Activated T-cell treated with anti-CD3 and anti-CD28 coated beads, Interleukin-2, amount 50 U/mL, for 1 hour (primary cell): Measurements from ENCODE around the gene EFNA2.
"Not testable (repeated sequence)": the region's sequence is repeated elsewhere in the genome, so short reads cannot be mapped to it uniquely, and the experiment has no call there.

Experiments
- DNase-seq: peaks from one replicate; pipeline ENCODE4 v3.0.0-alpha.2; 2020

EFNA2 gene

GRCh38 chr19:1285737-1286360 is at the start of gene EFNA2:
EFNA2 (plus strand) TSS chr19:1285873; CDS start chr19:1286169, 296 bp downstream.
- DNase-seq = no peak

GRCh38 chr19:1236576-1236975 is 49.1 kb upstream of the EFNA2 start:
- no peak for DNase-seq

- DNase-seq = no peak
Observed at GRCh38 chr19:1237027-1237659, 48.5 kb upstream of the EFNA2 start.

GRCh38 chr19:1237754-1238368 is 47.8 kb upstream of the EFNA2 start, which contains the start of gene CBARP:
CBARP (minus strand) TSS chr19:1238005; CDS start chr19:1236100, 1,905 bp downstream.
- peak; percentile 60 for DNase-seq

- DNase-seq = peak; percentile 49
Observed at GRCh38 chr19:1238369-1239303, 47.0 kb upstream of the EFNA2 start.

GRCh38 chr19:1239420-1239795 is 46.3 kb upstream of the EFNA2 start:
- no peak for DNase-seq

GRCh38 chr19:1239796-1240737 is 45.6 kb upstream of the EFNA2 start:
- peak; percentile 99 for DNase-seq

- peak; percentile 32 for DNase-seq
Observed at GRCh38 chr19:1240925-1241324, 44.7 kb upstream of the EFNA2 start.

- peak; percentile 94 for DNase-seq
Observed at GRCh38 chr19:1241417-1242095, 44.1 kb upstream of the EFNA2 start, which contains the start of gene ATP5F1D. ATP5F1D (plus strand) TSS chr19:1241751; CDS start chr19:1241851, 100 bp downstream.

- DNase-seq = peak; percentile 94
Observed at GRCh38 chr19:1243768-1244692, 41.6 kb upstream of the EFNA2 start.

- peak; percentile 47 for DNase-seq
Observed at GRCh38 chr19:1244693-1245451, 40.8 kb upstream of the EFNA2 start.

- no peak for DNase-seq
Observed at GRCh38 chr19:1245494-1246264, 40.0 kb upstream of the EFNA2 start.

GRCh38 chr19:1246265-1247087 is 39.2 kb upstream of the EFNA2 start:
- DNase-seq = not testable (repeated sequence)

GRCh38 chr19:1247748-1248138 is 37.9 kb upstream of the EFNA2 start:
- no peak for DNase-seq

GRCh38 chr19:1248139-1248785 is 37.4 kb upstream of the EFNA2 start, which contains the start of gene MIDN:
MIDN (plus strand) TSS chr19:1248583; CDS start chr19:1250297, 1,714 bp downstream.
- peak; percentile 83 for DNase-seq

- peak; percentile 90 for DNase-seq
Observed at GRCh38 chr19:1248786-1249297, 36.8 kb upstream of the EFNA2 start.
